NCI-H345 treated with DMSO at 0.1 percent for 48 hours (cell line): ENCODE measurements around the gene MKLN1.

Source experiments
- DNase-seq: peaks from one replicate; lab custom pipeline; 2025; ENCODE audit not compliant: unreplicated experiment; lab: John Stamatoyannopoulos, UW

The MKLN1 gene

GRCh38 chr7:131346885-131347592, 19.4 kb downstream of the MKLN1 start:
- DNase-seq, result no peak

GRCh38 chr7:131352032-131352431, 24.4 kb downstream of the MKLN1 start:
- DNase-seq, result no peak

GRCh38 chr7:131354390-131354789, 26.7 kb downstream of the MKLN1 start:
- no peak for DNase-seq

- no peak for DNase-seq
These were observed 28.5 kb downstream of the MKLN1 start for GRCh38 chr7:131355917-131356777.

- DNase-seq, result no peak
These were observed 29.7 kb downstream of the MKLN1 start for GRCh38 chr7:131357282-131357880.

- no peak for DNase-seq
These were observed 31.0 kb downstream of the MKLN1 start for GRCh38 chr7:131358636-131359035.

GRCh38 chr7:131359136-131359776, 31.6 kb downstream of the MKLN1 start:
- DNase-seq, result no peak

- DNase-seq, result no peak
These were observed 36.0 kb downstream of the MKLN1 start for GRCh38 chr7:131363719-131364118.

GRCh38 chr7:131364767-131365344, 37.2 kb downstream of the MKLN1 start:
- no peak for DNase-seq

GRCh38 chr7:131365838-131366237, 38.2 kb downstream of the MKLN1 start:
- no peak for DNase-seq

GRCh38 chr7:131369354-131369753, 41.7 kb downstream of the MKLN1 start:
- DNase-seq, result no peak

- no peak for DNase-seq
These were observed 42.9 kb downstream of the MKLN1 start for GRCh38 chr7:131370523-131370968.

- no peak for DNase-seq
These were observed 43.7 kb downstream of the MKLN1 start for GRCh38 chr7:131371411-131371810.

- no peak for DNase-seq
These were observed 44.9 kb downstream of the MKLN1 start for GRCh38 chr7:131372554-131372953.

GRCh38 chr7:131374821-131375220, 47.1 kb downstream of the MKLN1 start:
- DNase-seq, result no peak

- no peak for DNase-seq
These were observed 53.6 kb downstream of the MKLN1 start for GRCh38 chr7:131381069-131381838.

GRCh38 chr7:131383417-131384285, 56.0 kb downstream of the MKLN1 start:
- no peak for DNase-seq

GRCh38 chr7:131384286-131384635, 56.6 kb downstream of the MKLN1 start:
- DNase-seq, result no peak

- no peak for DNase-seq
These were observed 57.4 kb downstream of the MKLN1 start for GRCh38 chr7:131385039-131385605.
